Adipocyte (in vitro differentiated cells): Measurements from ENCODE around the gene ALG1.
A peak's percentile ranks its signal among the peaks of the same experiment; 100 is the strongest.
"Not testable (repeated sequence)": the region's sequence is repeated elsewhere in the genome, so short reads cannot be mapped to it uniquely, and the experiment has no call there.

Source experiments
- DNase-seq: peaks from one replicate; pipeline ENCODE4 v3.0.0-alpha.2; 2015; ENCODE audit warnings: low read depth
- H3K27me3 ChIP-seq: replicated peaks from 2 replicates; pipeline ENCODE4 v1.7.0; 2013; ENCODE audit warnings: mild to moderate bottlenecking, low read length, moderate library complexity; ENCODE audit not compliant: control insufficient read depth, insufficient read depth
- H3K36me3 ChIP-seq: 2 replicates; pipeline ENCODE4 v1.7.0; 2013; ENCODE audit warnings: low read length, mild to moderate bottlenecking, moderate library complexity; ENCODE audit not compliant: control insufficient read depth, insufficient read depth, severe bottlenecking
- H3K4me1 ChIP-seq: 2 replicates; pipeline ENCODE4 v1.7.0; 2013; ENCODE audit warnings: mild to moderate bottlenecking, low read length, moderate library complexity; ENCODE audit not compliant: control insufficient read depth, insufficient read depth
- H3K4me3 ChIP-seq: 2 replicates; pipeline ENCODE4 v1.7.0; 2013; ENCODE audit warnings: mild to moderate bottlenecking, low read length, moderate library complexity
- H3K9ac ChIP-seq: 2 replicates; pipeline ENCODE4 v1.7.0; 2013; ENCODE audit warnings: mild to moderate bottlenecking, low read length, moderate library complexity
- H3K9me3 ChIP-seq: 2 replicates; pipeline ENCODE4 v1.7.0; 2013; ENCODE audit warnings: mild to moderate bottlenecking, low read length, moderate library complexity; ENCODE audit not compliant: control insufficient read depth

ALG1 gene

DNA sequence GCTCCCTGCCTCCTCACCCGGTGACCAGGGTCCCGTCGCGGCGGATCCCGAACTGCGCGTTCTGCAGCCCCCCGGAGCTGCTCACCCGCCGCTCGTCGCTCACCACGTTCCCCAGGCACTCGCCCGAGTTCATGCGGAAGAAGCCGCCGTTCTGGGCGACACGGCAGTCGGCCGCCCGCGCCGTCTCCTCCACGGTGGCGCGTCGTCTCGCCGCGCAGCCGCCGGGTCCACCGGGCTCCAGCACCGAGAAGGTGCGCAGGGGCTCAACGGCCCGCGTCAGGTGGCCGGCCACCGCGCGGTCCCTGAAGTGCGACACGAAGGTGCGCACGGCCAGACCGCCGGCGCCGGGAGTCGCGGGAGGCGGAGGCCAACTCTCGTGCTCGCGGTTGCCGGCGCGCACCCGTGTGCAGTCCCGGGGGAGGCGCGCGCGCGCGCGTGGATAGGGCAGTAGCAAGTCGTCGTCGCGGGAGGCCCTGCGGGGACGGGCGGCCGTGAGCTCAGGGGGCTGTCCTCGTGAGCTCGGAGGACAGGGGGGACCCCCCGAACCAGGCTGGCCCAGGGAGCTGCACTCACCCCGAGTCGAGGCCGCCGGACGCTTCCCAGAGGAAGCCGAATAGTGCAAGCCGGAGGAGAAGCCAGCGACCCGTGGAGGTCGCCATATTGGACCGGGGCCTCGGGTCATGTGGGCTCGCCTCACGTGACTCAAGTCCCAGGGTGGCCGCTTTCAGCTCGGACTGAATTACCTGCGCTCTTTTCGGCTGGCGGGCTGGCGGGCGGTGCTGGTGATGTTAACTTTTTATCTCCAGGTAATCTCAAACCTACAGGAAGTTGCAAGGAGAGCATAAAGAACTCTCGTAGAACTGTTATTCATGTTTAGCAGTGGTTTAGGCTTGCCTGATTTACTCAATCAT is 38.1 kb upstream of the ALG1 start, which contains the start of gene NAGPA:
Gene NAGPA (minus strand): TSS at position 680 of the 911 bp plus-strand sequence. CDS start 21 bp downstream, at position 659.
- Histone ChIP-seq H3K27me3 (peaks cover 7% of the 10 kb centered on the region), H3K9me3 (no peaks in the 10 kb centered on the region), H3K9ac (peak within 1 kb of the TSS; percentile 89), H3K4me3 (peak within 1 kb of the TSS; percentile 91), H3K4me1 (peaks cover 12% of the 10 kb centered on the region), H3K36me3 (no peaks in the 10 kb centered on the region)
- DNase-seq, result peak; percentile 90

DNA sequence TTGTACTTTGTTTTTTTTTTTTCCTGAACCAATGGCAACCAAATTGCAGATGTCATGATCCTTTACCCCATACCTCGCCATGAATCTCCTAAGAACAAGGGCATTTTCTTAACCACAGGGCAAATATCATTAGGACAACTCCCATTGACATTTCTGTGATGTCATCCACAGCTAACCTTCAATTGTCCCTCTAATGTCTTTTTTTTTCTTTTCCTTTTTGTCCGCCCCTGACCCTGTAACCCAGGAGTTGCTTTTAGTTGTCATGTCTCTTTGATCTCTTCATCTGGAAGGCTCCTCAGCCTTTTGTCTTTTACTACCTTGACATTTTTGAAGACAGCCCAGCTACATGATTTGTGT is 37.5 kb upstream of the ALG1 start:
- Histone ChIP-seq H3K4me3 (peak overlapping the region; percentile 91), H3K9ac (peak overlapping the region; percentile 89)

DNA sequence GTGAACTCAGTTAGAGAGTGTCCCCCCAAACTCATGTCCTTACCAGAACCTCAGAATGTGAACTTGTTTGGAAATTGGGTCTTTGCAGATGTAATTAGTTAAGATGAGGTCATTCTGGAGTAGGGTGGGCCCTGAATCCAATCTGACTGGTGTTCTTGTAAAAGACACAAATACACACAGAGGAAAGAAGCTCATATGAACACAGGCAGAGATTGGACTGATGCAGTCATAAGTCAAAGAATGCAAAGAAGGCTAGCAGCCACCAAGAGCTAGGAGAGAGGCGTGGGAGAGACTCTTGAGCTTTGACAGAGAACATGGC is 35.8 kb upstream of the ALG1 start:
- Histone ChIP-seq H3K9ac (no peak overlapping the region), H3K27me3 (peaks cover 16% of the 10 kb centered on the region), H3K4me3 (no peak overlapping the region), H3K9me3 (no peaks in the 10 kb centered on the region), H3K36me3 (no peaks in the 10 kb centered on the region), H3K4me1 (peaks cover 12% of the 10 kb centered on the region)
- no peak for DNase-seq

More for the DNA sequence above, 37.5 kb upstream of the ALG1 start:
- Histone ChIP-seq H3K27me3 (peaks cover 7% of the 10 kb centered on the region), H3K36me3 (no peaks in the 10 kb centered on the region), H3K9me3 (no peaks in the 10 kb centered on the region), H3K4me1 (peaks cover 12% of the 10 kb centered on the region)
- no peak for DNase-seq

DNA sequence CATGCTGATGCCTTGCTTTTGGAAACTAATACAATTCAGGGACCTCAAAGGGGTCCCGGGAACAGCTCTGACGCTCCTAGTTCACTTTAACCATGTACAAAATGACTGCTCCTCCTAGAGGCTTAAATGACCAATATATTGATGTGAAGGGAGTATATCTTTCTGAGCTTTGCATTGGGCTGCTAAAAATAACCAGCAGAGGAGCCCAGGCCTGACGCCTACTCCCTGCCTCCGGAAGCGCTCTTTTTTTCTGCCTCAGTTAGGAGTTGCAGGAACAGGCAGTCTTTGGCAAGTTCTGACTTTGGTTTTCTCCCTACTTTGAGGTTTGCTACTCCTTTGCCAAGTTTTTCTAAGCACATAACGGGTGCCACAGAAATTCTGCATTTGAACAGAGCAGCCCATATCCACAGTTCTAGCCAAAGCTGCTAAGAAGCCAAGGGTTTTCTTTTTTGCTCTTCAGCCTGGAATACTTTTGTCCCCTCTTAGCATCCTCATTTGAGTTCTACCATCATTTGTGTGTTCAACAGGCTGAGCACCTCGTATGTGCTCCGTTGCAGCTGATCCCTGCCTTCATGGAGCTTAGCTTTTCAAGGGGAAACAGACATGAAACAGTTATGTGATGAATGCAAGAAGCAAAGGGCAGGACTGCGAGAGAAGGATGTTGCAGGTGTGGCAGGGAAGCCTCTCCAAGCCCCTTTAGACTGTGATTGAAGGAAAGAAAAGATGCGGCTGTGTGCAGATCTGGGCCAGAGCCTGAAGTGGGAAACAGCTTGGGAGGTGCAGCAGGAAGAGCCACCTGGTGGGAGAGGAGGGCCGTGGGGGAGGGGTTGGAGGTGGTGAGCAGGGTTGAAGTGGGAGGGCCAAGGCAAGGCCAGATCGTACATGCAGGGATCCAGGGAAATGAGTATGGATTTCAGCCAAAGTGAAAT is 35.2 kb upstream of the ALG1 start:
- no peak overlapping the region for H3K4me3 ChIP-seq
- H3K4me1 ChIP-seq, result peaks cover 12% of the 10 kb centered on the region
- H3K27me3 ChIP-seq, result peaks cover 22% of the 10 kb centered on the region
- H3K9ac ChIP-seq, result no peak overlapping the region
- no peak for DNase-seq
- H3K36me3 ChIP-seq, result no peaks in the 10 kb centered on the region
- H3K9me3 ChIP-seq, result no peaks in the 10 kb centered on the region

DNA sequence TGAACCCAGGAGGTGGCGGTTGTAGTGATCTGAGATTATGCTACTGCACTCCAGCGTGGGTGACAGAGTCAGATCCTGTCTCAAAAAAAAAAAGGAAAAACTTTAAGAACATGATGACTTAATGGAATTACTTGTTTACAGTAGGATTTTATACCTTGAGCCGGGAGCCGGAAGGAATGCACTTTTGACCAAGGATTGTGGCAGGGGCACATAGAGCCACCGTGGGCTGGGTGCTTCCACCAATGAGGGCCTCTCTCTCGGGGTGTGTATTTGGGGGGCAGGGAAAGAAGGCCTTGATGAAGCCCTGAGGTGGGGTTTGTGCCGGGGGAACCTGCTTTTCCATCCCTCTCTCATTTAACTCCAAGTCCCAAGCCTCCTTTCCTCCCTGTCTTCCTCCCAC is 31.2 kb upstream of the ALG1 start:
- H3K36me3 ChIP-seq, result no peaks in the 10 kb centered on the region
- H3K4me3 ChIP-seq, result no peak overlapping the region
- H3K9ac ChIP-seq, result no peak overlapping the region
- H3K4me1 ChIP-seq, result no peaks in the 10 kb centered on the region
- no peaks in the 10 kb centered on the region for H3K9me3 ChIP-seq
- no peak for DNase-seq
- H3K27me3 ChIP-seq, result peaks cover 24% of the 10 kb centered on the region

DNA sequence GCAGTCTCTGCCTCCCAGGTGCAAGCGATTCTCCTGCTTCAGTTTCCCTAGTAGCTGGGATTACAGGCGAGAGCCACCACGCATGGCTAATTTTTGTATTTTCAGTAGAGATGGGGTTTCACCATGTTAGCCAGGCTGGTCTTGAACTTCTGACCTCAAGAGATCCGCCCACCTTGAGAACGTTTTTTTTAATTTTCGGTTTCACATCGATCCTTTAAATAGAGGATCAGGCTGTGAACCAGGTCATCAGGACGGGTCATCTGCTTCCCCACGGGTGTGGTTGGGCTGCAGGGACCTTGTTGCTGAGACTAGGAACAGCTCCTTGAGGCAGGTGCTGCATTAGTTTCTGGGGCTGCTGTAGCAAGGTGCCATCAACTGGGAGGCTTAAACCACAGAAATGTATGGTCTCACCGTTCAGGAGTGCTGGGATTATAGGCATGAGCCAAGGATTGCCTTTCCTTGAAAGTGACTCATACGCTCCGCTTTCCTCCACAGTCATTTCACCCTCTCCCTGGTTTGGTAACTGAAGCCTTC is 30.0 kb upstream of the ALG1 start:
- DNase-seq, result peak; percentile 25
- Histone ChIP-seq H3K9me3 (no peaks in the 10 kb centered on the region), H3K4me1 (no peaks in the 10 kb centered on the region), H3K9ac (no peak overlapping the region), H3K4me3 (no peak overlapping the region), H3K36me3 (no peaks in the 10 kb centered on the region), H3K27me3 (peaks cover 22% of the 10 kb centered on the region)

DNA sequence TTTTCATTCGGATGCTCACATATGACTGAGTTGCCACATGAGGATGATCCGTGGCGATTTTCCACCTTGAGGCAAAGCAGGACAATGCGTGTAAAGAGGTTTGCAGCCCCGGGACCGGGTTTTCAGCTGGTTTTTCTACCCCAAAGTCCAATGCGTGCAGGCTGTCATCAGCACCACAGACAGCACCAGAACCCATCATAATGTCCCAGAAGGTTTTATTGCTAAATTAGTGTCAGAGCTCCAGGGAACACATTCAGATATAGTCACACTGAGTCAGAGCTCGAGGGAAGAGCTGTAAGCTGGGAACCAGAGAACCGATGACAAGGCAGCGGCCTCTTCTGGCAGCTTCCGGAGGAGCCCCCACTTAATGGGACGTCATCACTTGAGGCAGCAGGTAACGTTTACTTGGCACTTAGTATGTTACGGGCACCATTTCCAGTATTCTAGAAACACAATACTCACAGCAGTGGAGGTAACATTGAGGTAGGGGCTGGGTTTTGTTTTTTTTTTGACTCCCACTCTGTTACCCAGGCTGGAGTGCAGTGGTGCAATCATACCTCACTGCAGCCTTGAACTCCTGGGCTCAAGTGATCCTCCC is 29.0 kb upstream of the ALG1 start:
- Histone ChIP-seq H3K4me3 (no peak overlapping the region), H3K27me3 (peaks cover 27% of the 10 kb centered on the region), H3K4me1 (no peaks in the 10 kb centered on the region), H3K9ac (no peak overlapping the region), H3K9me3 (no peaks in the 10 kb centered on the region), H3K36me3 (no peaks in the 10 kb centered on the region)
- DNase-seq, result no peak

DNA sequence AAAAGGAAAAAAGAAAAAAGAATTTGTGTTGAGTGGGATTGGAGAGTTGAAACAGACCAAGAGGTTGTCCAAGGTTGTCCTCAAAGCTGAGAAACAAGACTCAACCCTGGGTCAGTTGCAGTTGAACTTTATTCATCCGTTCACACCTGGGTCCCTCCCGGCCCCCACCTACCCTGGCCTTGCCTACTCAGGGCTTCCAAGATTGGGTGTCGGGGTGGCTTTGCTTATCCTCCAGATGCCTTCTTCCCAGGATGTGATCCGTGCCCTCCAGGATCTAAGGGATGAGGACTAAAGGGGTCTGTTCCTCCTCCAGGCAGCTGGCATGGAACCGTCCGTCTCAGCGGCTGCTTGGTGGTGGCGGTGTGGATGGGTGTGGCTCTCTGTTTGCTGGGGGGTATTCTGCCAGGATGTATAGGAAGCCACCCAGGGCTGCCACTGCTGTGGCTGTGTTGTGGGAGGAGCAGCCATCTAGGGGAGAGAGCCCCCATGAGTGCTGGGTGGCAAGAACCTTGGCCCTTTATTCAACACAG is 27.6 kb upstream of the ALG1 start:
- no peak overlapping the region for H3K4me3 ChIP-seq
- no peaks in the 10 kb centered on the region for H3K4me1 ChIP-seq
- DNase-seq, result no peak
- H3K27me3 ChIP-seq, result peaks cover 31% of the 10 kb centered on the region
- H3K9me3 ChIP-seq, result peaks cover 8% of the 10 kb centered on the region
- no peak overlapping the region for H3K9ac ChIP-seq
- no peaks in the 10 kb centered on the region for H3K36me3 ChIP-seq

DNA sequence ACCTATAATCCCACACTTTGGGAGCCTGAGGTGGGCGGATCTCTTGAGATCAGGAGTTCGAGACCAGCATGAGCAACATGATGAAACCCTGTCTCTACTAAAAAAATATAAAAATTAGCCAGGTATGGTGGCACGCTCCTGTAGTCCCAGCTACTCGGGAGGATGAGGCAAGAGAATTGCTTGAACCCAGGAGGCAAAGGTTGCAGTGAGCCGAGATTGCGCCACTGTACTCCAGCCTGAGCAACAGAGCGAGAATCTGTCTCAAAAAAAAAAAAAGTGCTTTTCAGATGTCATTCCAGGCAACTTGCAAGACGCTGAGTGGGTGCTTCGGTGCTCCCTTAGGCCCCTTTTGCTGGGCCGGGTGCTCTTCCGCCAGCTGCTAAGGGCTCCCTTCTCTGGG is 27.1 kb upstream of the ALG1 start:
- H3K4me1 ChIP-seq, H3K4me3 ChIP-seq, H3K36me3 ChIP-seq, H3K9me3 ChIP-seq, H3K9ac ChIP-seq, DNase-seq: not testable (repeated sequence)
- peaks cover 30% of the 10 kb centered on the region for H3K27me3 ChIP-seq

DNA sequence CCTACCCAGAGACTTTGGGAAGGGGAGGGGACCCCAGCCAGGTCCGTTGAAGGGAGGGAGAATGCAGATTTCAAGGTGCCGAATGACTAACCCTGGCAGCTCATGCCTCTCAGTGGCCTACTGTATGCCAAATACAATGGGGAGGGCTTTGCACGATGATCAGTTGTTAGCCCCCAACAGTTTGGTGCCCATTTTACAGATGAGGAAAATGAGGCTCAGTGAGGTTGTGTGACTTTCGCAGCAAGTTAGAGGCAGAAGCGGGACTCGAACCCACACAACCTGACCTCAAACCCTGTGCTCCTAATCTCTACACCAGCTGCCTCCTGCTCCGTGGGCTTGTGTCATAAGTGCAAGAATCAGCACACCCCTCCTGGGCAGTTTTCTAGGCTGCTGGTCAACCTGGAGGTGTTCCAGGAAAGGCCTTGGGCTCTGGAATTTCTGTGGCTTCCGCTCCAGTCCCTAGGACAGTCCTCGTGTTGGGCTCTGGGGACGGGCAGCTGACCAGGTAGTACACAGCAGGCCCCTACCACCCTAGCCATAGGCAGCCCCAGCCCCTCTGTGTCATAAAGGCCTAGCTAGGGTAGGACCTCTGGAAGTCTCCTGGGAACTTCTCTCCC is 26.0 kb upstream of the ALG1 start:
- Histone ChIP-seq H3K4me1 (no peaks in the 10 kb centered on the region), H3K9ac (no peak overlapping the region), H3K4me3 (no peak overlapping the region), H3K9me3 (peaks cover 10% of the 10 kb centered on the region), H3K27me3 (peaks cover 27% of the 10 kb centered on the region), H3K36me3 (no peaks in the 10 kb centered on the region)
- no peak for DNase-seq
